Neuronal stem cell (in vitro differentiated cells): Measurements from ENCODE around the gene GPR156.

Source experiments
- DNase-seq: peaks from one replicate; pipeline ENCODE4 v3.0.0-alpha.2; 2013; ENCODE audit warnings: low spot score
- H2AFZ ChIP-seq: one replicate; pipeline ENCODE4 v1.6.1; 2013; ENCODE audit warnings: mild to moderate bottlenecking, low read length, inconsistent platforms
- H2AK5ac ChIP-seq: 2 replicates; pipeline ENCODE4 v1.6.1; 2013; ENCODE audit warnings: low read depth, mild to moderate bottlenecking, inconsistent platforms, low read length, moderate library complexity, mixed read lengths
- H2BK120ac ChIP-seq: 2 replicates; pipeline ENCODE4 v1.6.1; 2013; ENCODE audit warnings: low read depth, mild to moderate bottlenecking, inconsistent platforms, low read length, moderate library complexity, mixed read lengths
- H2BK12ac ChIP-seq: one replicate; pipeline ENCODE4 v1.6.1; 2013; ENCODE audit warnings: low read length, inconsistent platforms
- H2BK15ac ChIP-seq: 2 replicates; pipeline ENCODE4 v1.6.1; 2013; ENCODE audit warnings: mild to moderate bottlenecking, low read length, inconsistent platforms, mixed read lengths
- H2BK5ac ChIP-seq: one replicate; pipeline ENCODE4 v1.6.1; 2013; ENCODE audit warnings: inconsistent platforms, mild to moderate bottlenecking, low read length, moderate library complexity
- H3K14ac ChIP-seq: one replicate; pipeline ENCODE4 v1.6.1; 2013; ENCODE audit warnings: low read length, inconsistent platforms
- H3K18ac ChIP-seq: 2 replicates; pipeline ENCODE4 v1.6.1; 2013; ENCODE audit warnings: low read length, inconsistent platforms
- H3K23ac ChIP-seq: 2 replicates; pipeline ENCODE4 v1.6.1; 2013; ENCODE audit warnings: low read depth, mild to moderate bottlenecking, mixed read lengths, low read length, inconsistent platforms; ENCODE audit not compliant: poor library complexity
- H3K27ac ChIP-seq: replicated peaks from 3 replicates; pipeline ENCODE4 v1.5.1; 2013; ENCODE audit warnings: low read length, inconsistent platforms
- H3K27me3 ChIP-seq, 3 experiments: 2 replicates each; pipeline ENCODE4 v1.6.1; 2013; ENCODE audit warnings: low read length in 3 of 3, mild to moderate bottlenecking in 2 of 3, inconsistent platforms in 1 of 3, low read depth in 1 of 3, mixed read lengths in 1 of 3, moderate library complexity in 1 of 3; ENCODE audit not compliant: control insufficient read depth in 3 of 3, insufficient read depth in 3 of 3
- H3K36me3 ChIP-seq, 2 donors: replicated peaks in 1 of 2; 2 replicates each; pipeline ENCODE4 v1.6.1; 2013; ENCODE audit warnings: low read length in 2 of 2; ENCODE audit not compliant: control insufficient read depth in 2 of 2, insufficient read depth in 2 of 2
- H3K4ac ChIP-seq: 2 replicates; pipeline ENCODE4 v1.6.1; 2013; ENCODE audit warnings: inconsistent platforms, mild to moderate bottlenecking, low read length, moderate library complexity
- H3K4me1 ChIP-seq, 2 donors: 1 replicate in 1 of 2; 2 replicates in 1 of 2; pipeline ENCODE4 v1.6.1; 2013; ENCODE audit warnings: low read length in 2 of 2, low read depth in 1 of 2; ENCODE audit not compliant: control insufficient read depth in 2 of 2, insufficient read depth in 1 of 2
- H3K4me2 ChIP-seq: one replicate; pipeline ENCODE4 v1.6.1; 2013; ENCODE audit warnings: mild to moderate bottlenecking, low read length, inconsistent platforms; ENCODE audit not compliant: insufficient read depth, poor library complexity, severe bottlenecking
- H3K4me3 ChIP-seq, 2 donors: 2 replicates each; pipeline ENCODE4 v1.5.1; 2013; ENCODE audit warnings: low read length in 2 of 2, mild to moderate bottlenecking in 2 of 2, inconsistent platforms in 1 of 2, moderate library complexity in 1 of 2
- H3K79me1 ChIP-seq: one replicate; pipeline ENCODE4 v1.6.1; 2013; ENCODE audit warnings: low read depth, mild to moderate bottlenecking, inconsistent platforms, low read length, moderate library complexity
- H3K9ac ChIP-seq: one replicate; pipeline ENCODE4 v1.6.1; 2013; ENCODE audit warnings: mild to moderate bottlenecking, low read depth, low read length, inconsistent platforms; ENCODE audit not compliant: poor library complexity
- H3K9me3 ChIP-seq, 2 donors: replicated peaks in 1 of 2; 2 replicates each; pipeline versions ENCODE3 to v1.6.1; 2013; ENCODE audit warnings: low read length in 2 of 2, mild to moderate bottlenecking in 2 of 2, inconsistent platforms in 1 of 2, low read depth in 1 of 2, mixed read lengths in 1 of 2, moderate library complexity in 1 of 2; ENCODE audit not compliant: control insufficient read depth in 2 of 2, insufficient read depth in 1 of 2
- H4K8ac ChIP-seq: one replicate; pipeline ENCODE4 v1.6.1; 2013; ENCODE audit warnings: low read depth, mild to moderate bottlenecking, inconsistent platforms, low read length, moderate library complexity
- H4K91ac ChIP-seq: one replicate; pipeline ENCODE4 v1.6.1; 2013; ENCODE audit warnings: low read length, low read depth, mild to moderate bottlenecking, inconsistent platforms; ENCODE audit not compliant: poor library complexity
- WGBS, 2 donors: extraction: QIAGEN DNeasy Blood & Tissue Kit; methylation state at CpG; one replicate each; pipeline ENCODE4 v1.1.7; 2013; ENCODE audit warnings: missing lambda C conversion rate in 2 of 2, mixed read lengths in 1 of 2; ENCODE audit not compliant: insufficient read length in 2 of 2, insufficient replicate concordance in 1 of 2; ENCODE audit errors: extremely low coverage in 2 of 2; 5-methylcytosine and 5-hydroxymethylcytosine counted together

The GPR156 gene

DNA sequence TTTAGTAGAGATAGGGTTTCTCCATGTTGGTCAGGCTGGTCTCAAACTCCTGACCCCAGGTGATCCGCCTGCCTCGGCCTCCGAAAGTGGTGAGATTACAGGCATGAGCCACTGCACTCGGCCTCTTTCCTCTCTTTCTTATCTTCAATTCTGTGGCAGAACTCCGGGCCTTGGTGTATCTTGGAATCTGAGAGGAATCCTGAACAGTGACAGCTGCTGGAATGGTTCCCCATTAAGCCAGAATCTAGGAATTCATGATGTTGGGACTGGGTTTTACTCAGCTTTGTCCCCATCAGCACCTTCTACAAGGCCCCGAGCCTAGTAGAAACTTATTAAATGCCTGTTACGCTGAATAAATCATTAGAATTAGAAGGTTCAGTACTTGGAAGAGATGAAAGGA lies 81.4 kb downstream of the GPR156 start:
- WGBS, 2 donors = no CpG with 5 or more reads among the region's 7 CpGs
- H2BK5ac ChIP-seq = no peak overlapping the region

DNA sequence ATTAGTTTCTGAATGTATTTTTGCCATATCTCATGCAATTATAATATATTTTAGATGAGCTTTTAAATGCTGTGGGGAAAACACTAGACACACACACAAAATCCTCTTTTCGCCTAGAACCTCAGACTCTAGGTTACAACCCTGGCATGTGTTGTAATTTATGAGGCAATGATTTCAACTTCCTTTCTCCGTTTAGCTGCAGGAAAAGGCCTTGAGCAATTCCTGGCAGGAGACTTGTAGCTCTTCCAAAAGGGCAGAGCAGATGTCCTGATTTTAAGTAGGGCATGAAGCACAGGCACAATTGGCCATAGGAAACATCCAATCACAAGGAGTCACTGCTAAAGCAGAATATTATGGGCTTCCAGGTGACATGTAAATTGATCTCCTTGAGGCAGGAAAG lies 82.0 kb downstream of the GPR156 start:
- Histone ChIP-seq H3K4me2 (no peak overlapping the region), H3K14ac (no peak overlapping the region), H3K23ac (no peak overlapping the region), H2BK5ac (no peak overlapping the region), H3K9me3 (no peaks in the 10 kb centered on the region), H3K9ac (no peak overlapping the region), H2BK15ac (no peak overlapping the region), H4K8ac (no peak overlapping the region), H2AK5ac (no peak overlapping the region), H3K4ac (no peak overlapping the region), H3K36me3 (no peaks in the 10 kb centered on the region), H3K27ac (no peak overlapping the region), H3K79me1 (no peaks in the 10 kb centered on the region), H3K27me3 (no peaks in the 10 kb centered on the region), H2BK12ac (no peak overlapping the region), H2AFZ (peak overlapping the region; percentile 60), H4K91ac (no peak overlapping the region), H3K18ac (no peak overlapping the region), H2BK120ac (no peak overlapping the region), H3K4me3 (no peak overlapping the region), H3K4me1 (peaks cover 3 to 9% of the 10 kb centered on the region in 2 donors)
- no peak for DNase-seq
- WGBS, 2 donors = no CpG with 5 or more reads among the region's 2 CpGs

More for the DNA sequence above, 81.4 kb downstream of the GPR156 start:
- H3K4me1 ChIP-seq = peaks cover 3 to 9% of the 10 kb centered on the region in 2 donors
- H3K4me3 ChIP-seq = no peak overlapping the region
- no peak overlapping the region for H2AFZ ChIP-seq
- no peak overlapping the region for H3K18ac ChIP-seq
- no peaks in the 10 kb centered on the region for H3K79me1 ChIP-seq
- no peak overlapping the region for H2AK5ac ChIP-seq
- no peak for DNase-seq
- H4K8ac ChIP-seq = no peak overlapping the region
- H4K91ac ChIP-seq = no peak overlapping the region
- no peak overlapping the region for H2BK12ac ChIP-seq
- no peak overlapping the region for H2BK15ac ChIP-seq
- H3K14ac ChIP-seq = no peak overlapping the region
- H3K23ac ChIP-seq = no peak overlapping the region
- H3K27me3 ChIP-seq = no peaks in the 10 kb centered on the region
- H3K9me3 ChIP-seq = no peaks in the 10 kb centered on the region
- H3K36me3 ChIP-seq = no peaks in the 10 kb centered on the region
- H3K4me2 ChIP-seq = no peak overlapping the region
- no peak overlapping the region for H2BK120ac ChIP-seq
- no peak overlapping the region for H3K9ac ChIP-seq
- no peak overlapping the region for H3K27ac ChIP-seq
- no peak overlapping the region for H3K4ac ChIP-seq

DNA sequence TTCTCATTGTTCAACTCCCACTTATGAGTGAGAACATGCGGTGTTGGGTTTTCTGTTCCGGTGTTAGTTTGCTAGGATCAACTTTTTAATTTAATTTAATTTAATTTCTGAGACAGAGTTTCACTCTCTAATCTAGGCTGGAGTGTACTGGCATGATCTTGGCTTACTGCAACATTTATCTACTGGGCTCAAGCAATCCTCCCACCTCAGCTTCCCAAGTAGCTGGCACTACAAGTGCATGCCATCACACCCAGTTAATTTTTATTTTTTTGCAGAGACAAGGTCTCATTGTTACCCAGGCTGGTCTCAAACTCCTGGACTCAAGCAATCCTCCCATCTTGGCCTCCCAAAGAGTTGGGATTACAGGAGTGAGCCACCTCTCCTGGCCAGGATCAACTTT lies 82.7 kb downstream of the GPR156 start:
- H2AK5ac ChIP-seq = no peak overlapping the region
- no peak overlapping the region for H3K14ac ChIP-seq
- H3K18ac ChIP-seq = no peak overlapping the region
- H3K27me3 ChIP-seq = no peaks in the 10 kb centered on the region
- peaks cover 3 to 9% of the 10 kb centered on the region in 2 donors for H3K4me1 ChIP-seq
- H2BK12ac ChIP-seq = no peak overlapping the region
- no peak overlapping the region for H2BK120ac ChIP-seq
- H3K9ac ChIP-seq = no peak overlapping the region
- no peak overlapping the region for H4K8ac ChIP-seq
- WGBS, 2 donors = no CpG with 5 or more reads among the region's 2 CpGs
- H2AFZ ChIP-seq = no peak overlapping the region
- H3K23ac ChIP-seq = no peak overlapping the region
- no peak overlapping the region for H4K91ac ChIP-seq
- no peaks in the 10 kb centered on the region for H3K36me3 ChIP-seq
- H3K4me3 ChIP-seq = no peak overlapping the region
- H3K27ac ChIP-seq = no peak overlapping the region
- H3K4ac ChIP-seq = no peak overlapping the region
- H3K4me2 ChIP-seq = no peak overlapping the region
- H3K79me1 ChIP-seq = no peaks in the 10 kb centered on the region
- no peak for DNase-seq
- H2BK5ac ChIP-seq = no peak overlapping the region
- no peaks in the 10 kb centered on the region for H3K9me3 ChIP-seq
- H2BK15ac ChIP-seq = no peak overlapping the region

DNA sequence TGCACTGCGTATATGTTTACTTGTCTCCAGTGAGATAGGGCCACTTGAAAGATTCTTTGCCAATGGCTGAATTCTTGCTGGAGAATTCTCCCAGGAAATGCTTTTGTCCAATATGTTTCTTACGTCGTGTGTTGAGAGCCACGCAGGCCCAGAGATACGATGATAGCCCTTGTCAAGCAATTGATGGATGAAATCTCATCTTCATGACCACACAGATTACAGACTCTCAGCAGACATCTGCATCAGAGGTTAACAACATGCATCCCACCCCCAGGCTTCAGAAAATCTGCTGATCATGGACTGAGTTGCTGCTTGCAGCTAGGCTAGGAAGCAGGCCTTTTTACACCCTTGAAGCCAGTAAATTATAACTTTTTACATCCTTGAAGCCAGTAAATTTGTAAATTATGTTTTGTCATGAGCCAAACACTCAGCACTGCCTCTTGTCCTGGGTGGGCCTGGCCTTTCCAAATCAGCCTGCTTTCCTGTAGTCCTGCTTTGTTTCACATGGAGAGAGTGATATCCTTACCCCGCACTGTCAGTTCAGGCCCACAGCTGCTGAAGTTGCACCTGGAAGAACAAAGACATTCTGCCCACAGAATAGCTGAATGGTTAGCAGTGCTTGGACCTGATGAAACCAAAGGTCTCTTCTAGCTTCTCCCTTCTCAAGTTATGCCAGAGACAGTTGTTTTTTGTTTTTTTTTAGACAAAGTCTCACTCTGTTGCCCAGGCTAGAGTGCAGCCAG lies 84.4 kb downstream of the GPR156 start:
- no peak overlapping the region for H2AK5ac ChIP-seq
- DNase-seq = no peak

More for the DNA sequence above, 84.4 kb downstream of the GPR156 start:
- Histone ChIP-seq H3K4ac (no peak overlapping the region), H2AFZ (peak overlapping the region; percentile 74), H2BK15ac (no peak overlapping the region), H3K4me2 (no peak overlapping the region), H3K27me3 (no peaks in the 10 kb centered on the region), H2BK5ac (no peak overlapping the region), H3K36me3 (no peaks in the 10 kb centered on the region), H3K27ac (no peak overlapping the region), H2BK120ac (no peak overlapping the region), H3K9me3 (no peaks in the 10 kb centered on the region), H4K8ac (no peak overlapping the region), H3K18ac (no peak overlapping the region), H3K23ac (no peak overlapping the region), H3K14ac (no peak overlapping the region), H3K9ac (no peak overlapping the region), H2BK12ac (no peak overlapping the region), H3K79me1 (no peaks in the 10 kb centered on the region), H3K4me3 (no peak overlapping the region), H3K4me1 (peaks cover 3 to 9% of the 10 kb centered on the region in 2 donors), H4K91ac (no peak overlapping the region)
- no CpG with 5 or more reads among the region's 6 CpGs for WGBS, 2 donors
